ENCODE measurements around the gene C19orf73. TPM values are rescaled to one million over a fixed set of nuclear protein-coding genes. Genes with fewer than 3 reads are reported as not detected.

The C19orf73 gene
- total RNA-seq, 1 donor from 2014 or later = 4.6 TPM

DNA sequence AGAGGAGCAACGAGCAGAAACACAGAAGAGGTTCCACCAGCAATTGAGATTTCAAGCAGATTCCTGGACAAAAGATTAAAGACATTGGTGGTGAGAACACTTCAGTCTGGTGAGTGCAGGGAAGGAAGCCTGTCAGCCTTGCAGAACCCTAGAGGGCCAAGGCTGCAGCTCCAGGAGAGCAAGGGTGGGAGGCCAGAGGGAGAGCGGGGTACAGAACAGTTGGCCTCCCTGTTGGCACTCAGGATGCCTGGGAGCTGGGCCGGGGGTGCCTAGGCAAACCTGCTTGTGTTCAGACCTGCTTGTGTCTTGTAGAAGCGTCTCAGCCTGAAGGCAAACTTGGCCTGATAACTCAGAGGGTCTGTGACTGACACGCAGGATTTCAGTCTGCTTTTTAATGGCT, 9.9 kb downstream of the C19orf73 start:
- Histone ChIP-seq H3K36me3 (ENCODE audit: control insufficient read depth, insufficient read depth, low read length) (peaks cover 9% of the 10 kb centered on the region), H3K27me3 (ENCODE audit: control insufficient read depth, insufficient read depth, low read length) (no peaks in the 10 kb centered on the region), H3K4me3 (ENCODE audit: low read depth, low read length) (no peak overlapping the region)
- no peak for DNase-seq (ENCODE audit: low read depth)
- TF ChIP-seq, protein P1, sequence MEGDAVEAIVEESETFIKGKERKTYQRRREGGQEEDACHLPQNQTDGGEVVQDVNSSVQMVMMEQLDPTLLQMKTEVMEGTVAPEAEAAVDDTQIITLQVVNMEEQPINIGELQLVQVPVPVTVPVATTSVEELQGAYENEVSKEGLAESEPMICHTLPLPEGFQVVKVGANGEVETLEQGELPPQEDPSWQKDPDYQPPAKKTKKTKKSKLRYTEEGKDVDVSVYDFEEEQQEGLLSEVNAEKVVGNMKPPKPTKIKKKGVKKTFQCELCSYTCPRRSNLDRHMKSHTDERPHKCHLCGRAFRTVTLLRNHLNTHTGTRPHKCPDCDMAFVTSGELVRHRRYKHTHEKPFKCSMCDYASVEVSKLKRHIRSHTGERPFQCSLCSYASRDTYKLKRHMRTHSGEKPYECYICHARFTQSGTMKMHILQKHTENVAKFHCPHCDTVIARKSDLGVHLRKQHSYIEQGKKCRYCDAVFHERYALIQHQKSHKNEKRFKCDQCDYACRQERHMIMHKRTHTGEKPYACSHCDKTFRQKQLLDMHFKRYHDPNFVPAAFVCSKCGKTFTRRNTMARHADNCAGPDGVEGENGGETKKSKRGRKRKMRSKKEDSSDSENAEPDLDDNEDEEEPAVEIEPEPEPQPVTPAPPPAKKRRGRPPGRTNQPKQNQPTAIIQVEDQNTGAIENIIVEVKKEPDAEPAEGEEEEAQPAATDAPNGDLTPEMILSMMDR (IDR thresholded peaks at IDR 0.05; ENCODE audit: insufficient read depth, low read length, poor library complexity, severe bottlenecking) = no peak

DNA sequence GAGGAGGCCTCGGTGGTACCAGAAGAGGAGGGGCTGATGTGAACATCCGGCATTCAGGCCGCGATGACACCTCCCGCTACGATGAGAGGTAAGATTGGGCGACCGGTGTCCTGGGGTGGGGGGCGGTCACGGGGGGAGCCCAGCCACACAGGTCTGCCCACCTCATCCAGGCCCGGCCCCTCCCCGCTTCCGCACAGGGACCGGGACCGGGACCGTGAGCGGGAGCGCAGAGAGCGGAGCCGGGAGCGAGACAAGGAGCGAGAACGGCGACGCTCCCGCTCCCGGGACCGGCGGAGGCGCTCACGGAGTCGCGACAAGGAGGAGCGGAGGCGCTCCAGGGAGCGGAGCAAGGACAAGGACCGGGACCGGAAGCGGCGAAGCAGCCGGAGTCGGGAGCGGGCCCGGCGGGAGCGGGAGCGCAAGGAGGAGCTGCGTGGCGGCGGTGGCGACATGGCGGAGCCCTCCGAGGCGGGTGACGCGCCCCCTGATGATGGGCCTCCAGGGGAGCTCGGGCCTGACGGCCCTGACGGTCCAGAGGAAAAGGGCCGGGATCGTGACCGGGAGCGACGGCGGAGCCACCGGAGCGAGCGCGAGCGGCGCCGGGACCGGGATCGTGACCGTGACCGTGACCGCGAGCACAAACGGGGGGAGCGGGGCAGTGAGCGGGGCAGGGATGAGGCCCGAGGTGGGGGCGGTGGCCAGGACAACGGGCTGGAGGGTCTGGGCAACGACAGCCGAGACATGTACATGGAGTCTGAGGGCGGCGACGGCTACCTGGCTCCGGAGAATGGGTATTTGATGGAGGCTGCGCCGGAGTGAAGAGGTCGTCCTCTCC, 11.1 kb downstream of the C19orf73 start:
- no peak overlapping the region for H3K4me3 ChIP-seq (ENCODE audit: low read depth, low read length)
- peaks cover 9% of the 10 kb centered on the region for H3K36me3 ChIP-seq (ENCODE audit: control insufficient read depth, insufficient read depth, low read length)
- TF ChIP-seq, protein P1 (IDR thresholded peaks at IDR 0.05; ENCODE audit: insufficient read depth, low read length, poor library complexity, severe bottlenecking) = no peak
- DNase-seq (ENCODE audit: low read depth) = no peak
- no peaks in the 10 kb centered on the region for H3K27me3 ChIP-seq (ENCODE audit: control insufficient read depth, insufficient read depth, low read length)

DNA sequence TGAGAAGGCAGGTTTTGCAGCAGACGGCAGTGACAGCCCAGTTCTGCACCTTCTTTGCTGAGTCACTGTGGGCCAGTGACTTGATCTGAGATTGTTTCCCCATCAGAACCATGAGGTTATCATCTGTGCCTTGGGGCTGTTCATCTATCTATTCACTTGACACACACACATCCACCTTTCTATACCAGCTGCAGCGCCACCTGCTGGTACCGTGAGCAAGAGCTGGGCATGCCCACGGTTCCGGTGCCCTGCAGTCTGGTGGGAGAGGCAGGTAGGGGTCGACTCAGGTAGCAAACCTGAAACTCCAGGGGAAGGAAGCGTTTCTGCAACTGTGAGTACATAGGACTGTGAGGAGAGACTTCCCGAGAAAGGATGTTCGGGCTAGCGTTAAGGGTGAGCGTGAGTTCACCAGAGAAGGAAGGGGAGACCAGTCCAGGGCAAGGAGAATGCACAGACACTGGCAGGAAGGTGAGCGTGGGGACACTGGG, 12.3 kb downstream of the C19orf73 start:
- no peak for DNase-seq (ENCODE audit: low read depth)
- TF ChIP-seq, protein P1 (IDR thresholded peaks at IDR 0.05; ENCODE audit: insufficient read depth, low read length, poor library complexity, severe bottlenecking) = peak; percentile 79
- Histone ChIP-seq H3K36me3 (ENCODE audit: control insufficient read depth, insufficient read depth, low read length) (peaks cover 9% of the 10 kb centered on the region), H3K27me3 (ENCODE audit: control insufficient read depth, insufficient read depth, low read length) (no peaks in the 10 kb centered on the region), H3K4me3 (ENCODE audit: low read depth, low read length) (no peak overlapping the region)

DNA sequence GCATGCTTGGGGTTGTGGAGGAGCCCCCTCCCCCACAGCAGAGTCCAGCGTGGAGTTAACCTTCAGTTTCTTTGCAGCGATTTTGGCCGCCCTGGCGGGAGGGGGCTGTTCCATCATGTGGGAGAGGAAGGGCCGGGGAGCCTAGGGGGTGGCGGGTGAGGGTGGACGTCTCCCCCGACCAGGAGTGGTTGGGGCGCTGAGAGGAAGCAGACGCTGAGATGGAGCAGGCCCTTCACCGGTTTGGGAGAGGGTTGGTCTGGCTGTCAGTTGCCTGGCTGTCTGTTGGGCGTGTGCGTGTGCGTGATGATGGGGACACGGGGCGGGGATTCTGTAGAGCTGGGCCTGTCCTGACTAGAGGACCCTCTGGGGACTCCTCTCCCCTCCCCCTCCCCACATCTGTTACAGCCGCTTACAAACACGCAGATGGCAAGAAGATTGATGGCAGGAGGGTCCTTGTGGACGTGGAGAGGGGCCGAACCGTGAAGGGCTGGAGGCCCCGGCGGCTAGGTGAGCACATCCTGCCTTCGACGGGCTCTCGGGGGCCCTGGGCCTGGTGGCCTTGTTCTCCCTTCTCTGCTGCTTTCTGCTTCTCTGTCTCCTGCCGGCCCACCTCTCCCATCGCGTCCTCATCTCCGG, 14.6 kb downstream of the C19orf73 start:
- DNase-seq (ENCODE audit: low read depth) = no peak
- H3K4me3 ChIP-seq (ENCODE audit: low read depth, low read length) = no peak overlapping the region
- TF ChIP-seq, protein P1 (IDR thresholded peaks at IDR 0.05; ENCODE audit: insufficient read depth, low read length, poor library complexity, severe bottlenecking) = no peak
- H3K36me3 ChIP-seq (ENCODE audit: control insufficient read depth, insufficient read depth, low read length) = peaks cover 9% of the 10 kb centered on the region
- no peaks in the 10 kb centered on the region for H3K27me3 ChIP-seq (ENCODE audit: control insufficient read depth, insufficient read depth, low read length)

DNA sequence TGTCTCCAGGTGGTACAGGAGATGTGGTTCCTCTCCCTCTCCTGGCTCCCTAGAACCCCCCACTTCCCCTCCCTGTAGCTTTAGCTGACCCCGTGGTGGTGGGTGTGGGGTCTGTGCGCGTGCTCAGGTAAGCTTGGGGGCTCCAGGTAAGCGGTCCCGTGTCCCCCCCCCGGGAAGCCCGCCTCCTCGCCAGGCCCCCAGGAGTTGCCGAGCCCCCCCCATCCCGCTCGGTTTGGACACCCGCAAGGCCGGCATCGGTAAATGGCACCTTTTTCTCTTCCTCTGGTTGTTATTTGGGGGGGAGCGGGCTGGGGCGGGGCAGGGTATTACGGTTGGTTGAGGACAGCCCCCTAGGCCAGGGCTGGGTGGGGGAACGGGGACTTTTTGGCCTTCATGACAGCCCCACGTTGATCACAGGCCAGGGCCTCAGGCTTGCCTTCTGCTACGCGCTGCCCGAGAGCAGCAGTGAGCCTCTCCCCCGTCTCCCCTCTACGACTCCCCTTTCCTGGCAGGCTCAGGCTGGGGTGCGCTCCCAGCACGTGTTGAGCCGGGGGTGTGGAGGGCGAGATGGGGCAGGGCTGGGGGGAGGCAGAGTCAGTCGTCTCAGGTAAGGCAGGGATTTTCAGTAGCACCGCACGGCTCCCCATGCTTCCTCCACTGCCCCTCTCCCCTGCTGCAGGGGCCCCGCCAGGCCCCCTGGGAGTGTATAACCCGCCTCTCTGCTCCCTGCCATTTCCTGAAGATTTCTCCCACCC, 15.4 kb downstream of the C19orf73 start:
- TF ChIP-seq, protein P1 (IDR thresholded peaks at IDR 0.05; ENCODE audit: insufficient read depth, low read length, poor library complexity, severe bottlenecking) = no peak
- H3K4me3 ChIP-seq (ENCODE audit: low read depth, low read length) = no peak overlapping the region
- H3K36me3 ChIP-seq (ENCODE audit: control insufficient read depth, insufficient read depth, low read length) = peaks cover 9% of the 10 kb centered on the region
- DNase-seq (ENCODE audit: low read depth) = no peak
- no peaks in the 10 kb centered on the region for H3K27me3 ChIP-seq (ENCODE audit: control insufficient read depth, insufficient read depth, low read length)

All from kidney epithelial cell (primary cell).